GM18873 (cell line): ENCODE data around the gene TTC34.
"Not testable (repeated sequence)": the region's sequence is repeated elsewhere in the genome, so short reads cannot be mapped to it uniquely, and the experiment has no call there.

Experiments used
- ATAC-seq: cut with Tn5 transposase; IDR thresholded peaks from one replicate; pipeline ENCODE4 v1.9.1; 2021; ENCODE audit warnings: mild to moderate bottlenecking, moderate library complexity, moderate number of reproducible peaks; ENCODE audit not compliant: unreplicated experiment, low FRiP score

Gene TTC34

GRCh38 chr1:2632051-2632430 is 169.5 kb downstream of the TTC34 start:
- ATAC-seq = no peak

GRCh38 chr1:2631136-2632050 is 170.1 kb downstream of the TTC34 start:
- no peak for ATAC-seq

GRCh38 chr1:2630498-2631135 is 170.9 kb downstream of the TTC34 start:
- no peak for ATAC-seq

GRCh38 chr1:2629627-2630497 is 171.6 kb downstream of the TTC34 start:
- no peak for ATAC-seq

- ATAC-seq = no peak
These were observed 172.4 kb downstream of the TTC34 start for GRCh38 chr1:2628933-2629626.

GRCh38 chr1:2628191-2628932 is 173.1 kb downstream of the TTC34 start:
- no peak for ATAC-seq

GRCh38 chr1:2627746-2628145 is 173.7 kb downstream of the TTC34 start:
- ATAC-seq = no peak

- ATAC-seq = not testable (repeated sequence)
These were observed 175.7 kb downstream of the TTC34 start for GRCh38 chr1:2625748-2626147.

- no peak for ATAC-seq
These were observed 176.2 kb downstream of the TTC34 start for GRCh38 chr1:2625311-2625710.

GRCh38 chr1:2624735-2625300 is 176.7 kb downstream of the TTC34 start:
- ATAC-seq = no peak

GRCh38 chr1:2623571-2624337 is 177.7 kb downstream of the TTC34 start:
- no peak for ATAC-seq

- ATAC-seq = no peak
These were observed 183.5 kb downstream of the TTC34 start for GRCh38 chr1:2617971-2618470.

GRCh38 chr1:2614145-2614544 is 187.3 kb downstream of the TTC34 start:
- ATAC-seq = no peak

GRCh38 chr1:2612591-2613365 is 188.7 kb downstream of the TTC34 start:
- no peak for ATAC-seq

GRCh38 chr1:2611621-2612437 is 189.7 kb downstream of the TTC34 start:
- ATAC-seq = no peak

- no peak for ATAC-seq
These were observed 190.4 kb downstream of the TTC34 start for GRCh38 chr1:2611031-2611501.
